PC-3 (cell line): ENCODE results near the gene PRSS27. TPM values are rescaled to one million over a fixed set of nuclear protein-coding genes. Genes with fewer than 3 reads are reported as not detected.

Source experiments
- ATAC-seq: fragments of 200-7000 bp; cut with Tn5 transposase; 2 replicates; pipeline ENCODE4 v1.9.1; 2020; ENCODE audit warnings: mild to moderate bottlenecking, moderate library complexity
- BruUV-seq: library from RNA; stranded (reverse); fragments of 400-500 nt; replicated peaks from 2 replicates; lab custom pipeline; 2021; lab: Mats Ljungman, UMichigan
- CTCF ChIA-PET: fragments of 300-600 bp; sonication (Branson Sonifier 250); formaldehyde crosslinking; loops from one replicate; lab custom pipeline; 2022; ENCODE audit warnings: antibody characterized with exemption; lab: Charles Lee
- POLR2A ChIA-PET: fragments of 300-600 bp; sonication (Branson Sonifier 250); formaldehyde crosslinking; loops from one replicate; lab custom pipeline; 2022; ENCODE audit warnings: antibody characterized with exemption; ENCODE audit not compliant: unreplicated experiment; lab: Charles Lee
- DNase-seq: peaks from one replicate; pipeline ENCODE4 v3.0.0-alpha.2; 2015
- H2AFZ ChIP-seq: fragments of 300-600 bp; sonication (generic); 2 replicates; pipeline ENCODE4 v1.6.0; 2016; ENCODE audit warnings: antibody characterized with exemption, low read length
- H3F3A ChIP-seq: fragments of 300-600 bp; sonication (generic); one replicate; pipeline ENCODE4 v1.6.0; 2017; ENCODE audit warnings: antibody characterized with exemption, low read length, control low read depth, mild to moderate bottlenecking; ENCODE audit not compliant: unreplicated experiment
- H3K27ac ChIP-seq: fragments of 300-600 bp; sonication (generic); 2 replicates; pipeline ENCODE4 v1.5.1; 2016; ENCODE audit warnings: mild to moderate bottlenecking, low read length
- H3K27me3 ChIP-seq: fragments of 300-600 bp; sonication (generic); 2 replicates; pipeline ENCODE4 v1.6.1; 2016; ENCODE audit warnings: low read length, mixed read lengths
- H3K36me3 ChIP-seq: fragments of 300-600 bp; sonication (generic); 2 replicates; pipeline ENCODE4 v1.6.1; 2016; ENCODE audit warnings: low read depth, mixed run types, low read length, mixed read lengths
- H3K4me1 ChIP-seq: fragments of 300-600 bp; sonication (generic); 2 replicates; pipeline ENCODE4 v1.5.1; 2016; ENCODE audit warnings: low read length; ENCODE audit not compliant: insufficient read depth
- H3K4me2 ChIP-seq: fragments of 300-600 bp; sonication (generic); 2 replicates; pipeline ENCODE4 v1.6.0; 2016; ENCODE audit warnings: low read length
- H3K4me3 ChIP-seq: fragments of 300-600 bp; sonication (generic); 2 replicates; pipeline ENCODE4 v1.5.1; 2016; ENCODE audit warnings: mild to moderate bottlenecking, low read length, mixed read lengths
- H3K79me2 ChIP-seq: fragments of 300-600 bp; sonication (generic); 2 replicates; pipeline ENCODE4 v1.6.1; 2017; ENCODE audit warnings: low read length, mixed read lengths
- H3K9ac ChIP-seq: fragments of 300-600 bp; sonication (generic); 2 replicates; pipeline ENCODE4 v1.6.0; 2016; ENCODE audit warnings: mild to moderate bottlenecking, low read length
- H3K9me2 ChIP-seq: fragments of 300-600 bp; sonication (generic); replicated peaks from 2 replicates; pipeline ENCODE4 v1.6.1; 2016; ENCODE audit warnings: mixed run types, low read length, mixed read lengths
- H3K9me3 ChIP-seq: fragments of 300-600 bp; sonication (generic); 2 replicates; pipeline ENCODE4 v1.6.1; 2016; ENCODE audit warnings: low read length, mixed read lengths
- H4K20me1 ChIP-seq: fragments of 300-600 bp; sonication (generic); 2 replicates; pipeline ENCODE4 v1.6.1; 2016; ENCODE audit warnings: low read length, mixed read lengths
- EZH2 ChIP-seq: fragments of 300-600 bp; sonication (generic); IDR thresholded peaks from one replicate; pipeline ENCODE4 v1.6.1; 2017; ENCODE audit warnings: antibody characterized with exemption, mild to moderate bottlenecking, low read length; ENCODE audit not compliant: unreplicated experiment
- EZH2phosphoT487 ChIP-seq: fragments of 300-600 bp; sonication (generic); IDR thresholded peaks from 2 replicates; pipeline ENCODE4 v1.6.1; 2018; ENCODE audit warnings: mild to moderate bottlenecking, antibody characterized with exemption, low read length, borderline replicate concordance
- intact Hi-C: fragments of 100-400 bp; cut with micrococcal nuclease; formaldehyde crosslinking; loops from 2 replicates; pipeline ENCODE4 v1.9.0; 2023
- total RNA-seq: library from RNA; depleted of rRNA; stranded (reverse); fragments of >200 nt; gene quantifications from 2 replicates; pipeline ENCODE4 v1.2.3, GENCODE V29; 2014
- TF ChIP-seq, protein P1 (sequence below): fragments of 300-600 bp; sonication (generic); conservative IDR thresholded peaks from 2 replicates; pipeline ENCODE4 v1.5.1; 2017; ENCODE audit warnings: antibody characterized with exemption, low read depth, mild to moderate bottlenecking, low read length

PRSS27 gene
- total RNA-seq, 1 experiment from 2014 or later: 1.2 TPM

GRCh38 chr16:2743007-2743810, 23.2 kb upstream of the PRSS27 start:
- H4K20me1 ChIP-seq: no peaks in the 10 kb centered on the region
- intact Hi-C loops: no loop called here
- no peak overlapping the region for H3K9ac ChIP-seq
- ATAC-seq (no peak), DNase-seq (no peak)
- H3K27ac ChIP-seq: no peak overlapping the region
- H3K9me3 ChIP-seq: no peaks in the 10 kb centered on the region
- ChIA-PET CTCF (no interaction called here), POLR2A (no interaction called here)
- no peak overlapping the region for H2AFZ ChIP-seq
- TF ChIP-seq, protein P1, sequence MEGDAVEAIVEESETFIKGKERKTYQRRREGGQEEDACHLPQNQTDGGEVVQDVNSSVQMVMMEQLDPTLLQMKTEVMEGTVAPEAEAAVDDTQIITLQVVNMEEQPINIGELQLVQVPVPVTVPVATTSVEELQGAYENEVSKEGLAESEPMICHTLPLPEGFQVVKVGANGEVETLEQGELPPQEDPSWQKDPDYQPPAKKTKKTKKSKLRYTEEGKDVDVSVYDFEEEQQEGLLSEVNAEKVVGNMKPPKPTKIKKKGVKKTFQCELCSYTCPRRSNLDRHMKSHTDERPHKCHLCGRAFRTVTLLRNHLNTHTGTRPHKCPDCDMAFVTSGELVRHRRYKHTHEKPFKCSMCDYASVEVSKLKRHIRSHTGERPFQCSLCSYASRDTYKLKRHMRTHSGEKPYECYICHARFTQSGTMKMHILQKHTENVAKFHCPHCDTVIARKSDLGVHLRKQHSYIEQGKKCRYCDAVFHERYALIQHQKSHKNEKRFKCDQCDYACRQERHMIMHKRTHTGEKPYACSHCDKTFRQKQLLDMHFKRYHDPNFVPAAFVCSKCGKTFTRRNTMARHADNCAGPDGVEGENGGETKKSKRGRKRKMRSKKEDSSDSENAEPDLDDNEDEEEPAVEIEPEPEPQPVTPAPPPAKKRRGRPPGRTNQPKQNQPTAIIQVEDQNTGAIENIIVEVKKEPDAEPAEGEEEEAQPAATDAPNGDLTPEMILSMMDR: no peak
- TF ChIP-seq EZH2phosphoT487: no peak
- TF ChIP-seq EZH2: no peak
- no peaks in the 10 kb centered on the region for H3K4me1 ChIP-seq
- no peaks in the 10 kb centered on the region for H3F3A ChIP-seq
- no peaks in the 10 kb centered on the region for H3K27me3 ChIP-seq
- no peaks in the 10 kb centered on the region for H3K9me2 ChIP-seq
- BruUV-seq: no TSS peak
- no peak overlapping the region for H3K4me2 ChIP-seq
- H3K79me2 ChIP-seq: no peaks in the 10 kb centered on the region
- H3K36me3 ChIP-seq: no peaks in the 10 kb centered on the region
- no peak overlapping the region for H3K4me3 ChIP-seq

DNA sequence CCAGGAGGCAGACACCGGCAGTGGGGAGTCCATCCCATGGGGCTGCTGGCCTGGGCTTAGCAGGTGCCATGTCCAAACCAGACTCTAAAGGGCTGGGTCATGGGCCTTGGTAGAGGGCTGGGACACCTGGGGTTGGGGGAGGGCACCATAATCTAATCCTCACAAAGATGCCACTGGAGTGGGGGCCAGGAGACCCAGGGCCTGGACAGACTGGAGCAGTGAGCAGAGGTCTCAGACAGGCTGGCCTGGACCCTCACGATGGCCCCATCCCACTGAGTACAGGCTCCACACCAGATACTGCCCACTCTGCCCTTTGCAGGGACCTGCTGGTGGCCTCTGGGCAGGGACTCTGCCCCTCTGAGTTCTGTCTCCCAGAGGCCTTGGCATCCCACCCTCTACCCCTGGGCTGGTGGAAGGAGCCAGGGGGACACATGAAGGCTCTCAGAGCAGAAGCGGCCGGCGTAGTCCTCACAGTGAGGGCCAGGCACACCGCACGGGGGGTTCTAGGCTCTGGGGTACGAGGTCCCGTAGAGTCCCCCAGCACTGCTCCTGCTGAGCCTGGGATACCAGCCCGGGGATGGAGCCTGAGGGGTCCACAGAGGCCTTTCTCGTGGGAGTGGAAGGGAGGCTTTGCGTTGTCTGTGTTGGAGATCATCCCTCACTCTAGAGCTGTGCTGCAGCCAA, 22.4 kb upstream of the PRSS27 start:
- no peak overlapping the region for H3K4me2 ChIP-seq
- H3K27ac ChIP-seq: no peak overlapping the region
- no peaks in the 10 kb centered on the region for H3F3A ChIP-seq
- no TSS peak for BruUV-seq
- CTCF ChIA-PET: no interaction called here
- H3K27me3 ChIP-seq: no peaks in the 10 kb centered on the region
- intact Hi-C loops: no loop called here
- no peak for TF ChIP-seq EZH2phosphoT487
- H3K9me3 ChIP-seq: no peaks in the 10 kb centered on the region
- H3K9ac ChIP-seq: no peak overlapping the region
- DNase-seq (no peak), ATAC-seq (no peak)
- POLR2A ChIA-PET: no interaction called here
- H4K20me1 ChIP-seq: no peaks in the 10 kb centered on the region
- no peaks in the 10 kb centered on the region for H3K79me2 ChIP-seq
- no peaks in the 10 kb centered on the region for H3K4me1 ChIP-seq
- H3K4me3 ChIP-seq: no peak overlapping the region
- no peak overlapping the region for H2AFZ ChIP-seq
- no peaks in the 10 kb centered on the region for H3K9me2 ChIP-seq
- H3K36me3 ChIP-seq: no peaks in the 10 kb centered on the region

- POLR2A ChIA-PET: no interaction called here
- CTCF ChIA-PET: no interaction called here
- DNase-seq: no peak
Observed at GRCh38 chr16:2741168-2741567, 21.1 kb upstream of the PRSS27 start.

More at GRCh38 chr16:2741168-2741567, 21.1 kb upstream of the PRSS27 start:
- Histone ChIP-seq H3F3A (no peaks in the 10 kb centered on the region), H3K79me2 (no peaks in the 10 kb centered on the region), H3K9ac (no peak overlapping the region), H3K27ac (no peak overlapping the region), H3K4me1 (no peaks in the 10 kb centered on the region), H3K4me2 (no peak overlapping the region), H3K9me3 (no peaks in the 10 kb centered on the region), H4K20me1 (no peaks in the 10 kb centered on the region), H3K4me3 (no peak overlapping the region), H3K36me3 (no peaks in the 10 kb centered on the region), H2AFZ (no peak overlapping the region), H3K9me2 (no peaks in the 10 kb centered on the region), H3K27me3 (no peaks in the 10 kb centered on the region)
- BruUV-seq: no TSS peak
- TF ChIP-seq EZH2 (no peak), EZH2phosphoT487 (no peak)
- TF ChIP-seq, protein P1: no peak
- intact Hi-C loops: no loop called here
- no peak for ATAC-seq
